ENCODE measurements around the gene SLC22A23. TPM values are rescaled to one million over a fixed set of nuclear protein-coding genes. Genes with fewer than 3 reads are reported as not detected.

Gene SLC22A23
- total RNA-seq, 4 donors from 2014 or later = 6.6 to 25.0 (median 14.6) TPM

GRCh38 chr6:3398165-3398562, 58.7 kb downstream of the SLC22A23 start:
- no peaks in the 10 kb centered on the region for H3K36me3 ChIP-seq
- TF ChIP-seq POLR2A (IDR thresholded peaks at IDR 0.05) (no peak), CTCF (IDR thresholded peaks at IDR 0.05 in 4 of 5, conservative IDR thresholded peaks at IDR 0.05 in 1 of 5) (no peak)
- intact Hi-C loops (cut with DNase I; ENCODE audit: low total_unique reads) = no loop called here
- H3K4me1 ChIP-seq = peaks cover 7 to 10% of the 10 kb centered on the region in 2 donors
- ATAC-seq (no peak), DNase-seq (no peak)
- no peak overlapping the region for H3K27ac ChIP-seq
- in situ Hi-C loops (cut with MboI; ENCODE audit: low sequenced_read_pairs in 4 of 4) = no loop called here
- H3K27me3 ChIP-seq = no peaks in the 10 kb centered on the region
- H3K4me3 ChIP-seq = no peak overlapping the region
- H3K9me3 ChIP-seq = no peaks in the 10 kb centered on the region

GRCh38 chr6:3397229-3398164, 59.4 kb downstream of the SLC22A23 start:
- no peaks in the 10 kb centered on the region for H3K9me3 ChIP-seq
- intact Hi-C loops (cut with DNase I; ENCODE audit: low total_unique reads) = no loop called here
- no peak overlapping the region for H3K27ac ChIP-seq
- no peaks in the 10 kb centered on the region for H3K27me3 ChIP-seq
- no peaks in the 10 kb centered on the region for H3K36me3 ChIP-seq
- H3K4me1 ChIP-seq = peaks cover under 1 to 3% of the 10 kb centered on the region in 2 donors
- ATAC-seq (no peak), DNase-seq (no peak)
- TF ChIP-seq CTCF (IDR thresholded peaks at IDR 0.05 in 4 of 5, conservative IDR thresholded peaks at IDR 0.05 in 1 of 5) (no peak), POLR2A (IDR thresholded peaks at IDR 0.05) (no peak)
- H3K4me3 ChIP-seq = no peak overlapping the region
- in situ Hi-C loops (cut with MboI; ENCODE audit: low sequenced_read_pairs in 4 of 4) = no loop called here

GRCh38 chr6:3396503-3397180, 60.2 kb downstream of the SLC22A23 start:
- TF ChIP-seq POLR2A (IDR thresholded peaks at IDR 0.05) (no peak), CTCF (IDR thresholded peaks at IDR 0.05 in 4 of 5, conservative IDR thresholded peaks at IDR 0.05 in 1 of 5) (no peak)
- no peaks in the 10 kb centered on the region for H3K27me3 ChIP-seq
- ATAC-seq = no peak
- no peak for DNase-seq
- no peak overlapping the region for H3K27ac ChIP-seq
- no peaks in the 10 kb centered on the region for H3K36me3 ChIP-seq
- no peaks in the 10 kb centered on the region for H3K9me3 ChIP-seq
- intact Hi-C loops (cut with DNase I; ENCODE audit: low total_unique reads) (no loop called here), in situ Hi-C loops (cut with MboI; ENCODE audit: low sequenced_read_pairs in 4 of 4) (no loop called here)
- no peak overlapping the region for H3K4me3 ChIP-seq
- H3K4me1 ChIP-seq = no peaks in the 10 kb centered on the region

GRCh38 chr6:3394671-3395070, 62.2 kb downstream of the SLC22A23 start:
- TF ChIP-seq CTCF (IDR thresholded peaks at IDR 0.05 in 4 of 5, conservative IDR thresholded peaks at IDR 0.05 in 1 of 5) = no peak
- no peak for TF ChIP-seq POLR2A (IDR thresholded peaks at IDR 0.05)
- Histone ChIP-seq H3K27me3 (no peaks in the 10 kb centered on the region), H3K4me3 (no peak overlapping the region), H3K4me1 (no peaks in the 10 kb centered on the region), H3K27ac (no peak overlapping the region), H3K36me3 (no peaks in the 10 kb centered on the region), H3K9me3 (no peaks in the 10 kb centered on the region)
- intact Hi-C loops (cut with DNase I; ENCODE audit: low total_unique reads) = no loop called here
- DNase-seq (no peak), ATAC-seq (no peak)
- in situ Hi-C loops (cut with MboI; ENCODE audit: low sequenced_read_pairs in 4 of 4) = no loop called here

Data from gastrocnemius medialis (tissue), 4 donors.